Esophagus muscularis mucosa (tissue), 4 donors: ENCODE measurements around the gene SULT1A3.
"Not testable (repeated sequence)": the region's sequence is repeated elsewhere in the genome, so short reads cannot be mapped to it uniquely, and the experiment has no call there.

ENCODE experiments used
- CTCF ChIP-seq, 3 experiments: fragments of 200-600 bp in 2 of 3; fragments of 450-650 bp in 1 of 3; sonication (generic) in 2 of 3; IDR thresholded peaks; one replicate each; pipeline ENCODE4 v1.5.1; 2017 to 2019; ENCODE audit warnings: antibody characterized with exemption in 3 of 3, mild to moderate bottlenecking in 2 of 3, moderate library complexity in 1 of 3
- EP300 ChIP-seq: sonication (generic); formaldehyde crosslinking; IDR thresholded peaks from one replicate; pipeline ENCODE4 v1.6.1; 2017; ENCODE audit warnings: antibody characterized with exemption
- POLR2A ChIP-seq: fragments of 450-650 bp; IDR thresholded peaks from one replicate; pipeline ENCODE4 v1.6.1; 2017; ENCODE audit warnings: antibody characterized with exemption, moderate library complexity, mild to moderate bottlenecking, low read depth
- POLR2AphosphoS5 ChIP-seq, 2 donors: sonication (generic); formaldehyde crosslinking; IDR thresholded peaks; one replicate each; pipeline ENCODE4 v1.6.1; 2017; ENCODE audit warnings: antibody characterized with exemption in 2 of 2

GRCh38 chr16:30199049-30199448, at the start of gene SULT1A3:
- not testable (repeated sequence) for TF ChIP-seq CTCF (IDR thresholded peaks at IDR 0.05); POLR2A; POLR2AphosphoS5 (IDR thresholded peaks at IDR 0.05); EP300
